CD8-positive, alpha-beta memory T cell (primary cell): ENCODE measurements around the gene DCTN2. TPM values are rescaled to one million over a fixed set of nuclear protein-coding genes. Genes with fewer than 3 reads are reported as not detected.

Experiments used
- CTCF ChIA-PET: fragments of 350-600 bp; sonication (Branson Sonifier 250); formaldehyde crosslinking; loops from one replicate; lab custom pipeline; 2021; ENCODE audit warnings: antibody characterized with exemption; lab: Charles Lee
- POLR2A ChIA-PET: fragments of 350-600 bp; sonication (Branson Sonifier 250); formaldehyde crosslinking; loops from one replicate; lab custom pipeline; 2021; ENCODE audit warnings: antibody characterized with exemption; lab: Charles Lee
- DNase-seq, 5 donors: peaks; one replicate each; pipeline versions ENCODE4 v3.0.0 to v3.0.0-alpha.2; 2020 to 2022; ENCODE audit warnings: mixed read lengths in 1 of 5
- H3K27ac ChIP-seq: one replicate; pipeline ENCODE4 v1.7.0; 2013; ENCODE audit warnings: low read depth, mild to moderate bottlenecking, low read length, moderate library complexity
- H3K27me3 ChIP-seq: 2 replicates; pipeline ENCODE4 v1.7.0; 2013; ENCODE audit warnings: low read length, mild to moderate bottlenecking; ENCODE audit not compliant: insufficient read depth, poor library complexity, severe bottlenecking
- H3K36me3 ChIP-seq: 2 replicates; pipeline ENCODE4 v1.7.0; 2013; ENCODE audit warnings: mild to moderate bottlenecking, low read length, moderate library complexity; ENCODE audit not compliant: insufficient read depth
- H3K4me1 ChIP-seq: 2 replicates; pipeline ENCODE4 v1.7.0; 2013; ENCODE audit warnings: mild to moderate bottlenecking, low read length, moderate library complexity; ENCODE audit not compliant: insufficient read depth
- H3K4me3 ChIP-seq: 2 replicates; pipeline ENCODE4 v1.7.0; 2013; ENCODE audit warnings: mild to moderate bottlenecking, low read length
- H3K9me3 ChIP-seq: 2 replicates; pipeline ENCODE4 v1.7.0; 2013; ENCODE audit warnings: mild to moderate bottlenecking, low read length
- H3K27ac Mint-ChIP-seq, 8 donors: one replicate each; pipeline ENCODE4 v1.8.0; 2020 to 2021; ENCODE audit warnings: mixed read lengths in 8 of 8, mild to moderate bottlenecking in 6 of 8, inconsistent platforms in 3 of 8, moderate library complexity in 3 of 8
- H3K27me3 Mint-ChIP-seq, 2 donors: one replicate each; pipeline ENCODE4 v1.8.0; 2020 to 2021; ENCODE audit warnings: mixed read lengths in 2 of 2, mild to moderate bottlenecking in 1 of 2, moderate library complexity in 1 of 2
- H3K36me3 Mint-ChIP-seq, 3 donors: one replicate each; pipeline ENCODE4 v1.8.0; 2020 to 2021; ENCODE audit warnings: mixed read lengths in 3 of 3, inconsistent platforms in 1 of 3, mild to moderate bottlenecking in 1 of 3
- H3K4me1 Mint-ChIP-seq, 3 donors: one replicate each; pipeline ENCODE4 v1.8.0; 2020 to 2021; ENCODE audit warnings: mixed read lengths in 3 of 3, inconsistent platforms in 1 of 3, mild to moderate bottlenecking in 1 of 3
- H3K4me3 Mint-ChIP-seq, 7 donors: one replicate each; pipeline ENCODE4 v1.8.0; 2020 to 2021; ENCODE audit warnings: mixed read lengths in 7 of 7, mild to moderate bottlenecking in 6 of 7, moderate library complexity in 4 of 7, inconsistent platforms in 2 of 7
- H3K9me3 Mint-ChIP-seq, 5 donors: one replicate each; pipeline ENCODE4 v1.8.0; 2020 to 2022; ENCODE audit warnings: mixed read lengths in 5 of 5, mild to moderate bottlenecking in 3 of 5, moderate library complexity in 2 of 5, inconsistent platforms in 1 of 5
- polyA plus RNA-seq: library from polyadenylated mRNA; unstranded; fragments of 300-500 nt; fragmentation: Illumina TruSeq; gene quantifications from one replicate; pipeline ENCODE4 v1.2.3, GENCODE V29; 2021
- total RNA-seq, 2 experiments: library from RNA; stranded (reverse); gene quantifications; one replicate each; pipeline ENCODE4 v1.2.3, GENCODE V29; 2021

DCTN2 gene
- total and polyA plus RNA-seq, 3 experiments from 2014 or later = 80.8 to 99.3 (median 98.7) TPM

GRCh38 chr12:57523706-57524614, 23.0 kb downstream of the DCTN2 start:
- peaks cover 0 to 61% (median 3%) of the 10 kb centered on the region in 3 donors for H3K36me3 Mint-ChIP-seq
- POLR2A ChIA-PET = interaction anchor here (0.5 to 1.5 kb wide), 5 partner anchors 11 to 829 kb away, joined by 3 to 7 read pairs (median 4); partner anchors contain the start of gene DCTN2
- Histone ChIP-seq H3K4me1 (peaks cover 43% of the 10 kb centered on the region), H3K27me3 (no peaks in the 10 kb centered on the region), H3K4me3 (peak overlapping the region; percentile 66), H3K27ac (peak overlapping the region; percentile 74), H3K36me3 (peaks cover 22% of the 10 kb centered on the region), H3K9me3 (no peaks in the 10 kb centered on the region)
- H3K27ac Mint-ChIP-seq = peak overlapping the region; percentile 87 to 100 (median 95)
- peaks cover 0 to 3% of the 10 kb centered on the region in 2 donors for H3K27me3 Mint-ChIP-seq
- H3K4me3 Mint-ChIP-seq = peak overlapping the region; percentile 87 to 96 (median 94)
- CTCF ChIA-PET = interaction anchor here (0.7 to 2.6 kb wide), 9 partner anchors 17 to 65 kb away, joined by 3 to 9 read pairs (median 4); partner anchors contain the start of gene GLI1
- peak in 1 of 5 donors; percentile 25 for DNase-seq
- peaks cover 0 to 4% (median 0%) of the 10 kb centered on the region in 5 donors for H3K9me3 Mint-ChIP-seq
- peaks cover 38 to 61% (median 41%) of the 10 kb centered on the region in 3 donors for H3K4me1 Mint-ChIP-seq

- H3K27ac ChIP-seq = peak overlapping the region; percentile 74
- H3K4me3 ChIP-seq = peak overlapping the region; percentile 66
- POLR2A ChIA-PET = interaction anchor here (0.5 to 1.5 kb wide), 4 partner anchors 12 to 828 kb away, joined by 4 to 7 read pairs (median 4); no protein-coding TSS in a partner anchor
- H3K27me3 ChIP-seq = no peaks in the 10 kb centered on the region
- H3K9me3 ChIP-seq = no peaks in the 10 kb centered on the region
- peak in 3 of 5 donors; percentile 46 to 69 (median 52) for DNase-seq
- Mint-ChIP-seq H3K27ac (peak overlapping the region; percentile 87 to 100 (median 96)), H3K4me3 (peak overlapping the region; percentile 87 to 98 (median 94)), H3K9me3 (peaks cover 0 to 4% (median 0%) of the 10 kb centered on the region in 5 donors), H3K27me3 (peaks cover 0 to 3% of the 10 kb centered on the region in 2 donors), H3K4me1 (peaks cover 46 to 69% (median 49%) of the 10 kb centered on the region in 3 donors), H3K36me3 (peaks cover 0 to 59% (median 7%) of the 10 kb centered on the region in 3 donors)
- H3K4me1 ChIP-seq = peaks cover 51% of the 10 kb centered on the region
- peaks cover 18% of the 10 kb centered on the region for H3K36me3 ChIP-seq
- CTCF ChIA-PET = interaction anchor here (1.0 to 2.6 kb wide), 6 partner anchors 18 to 61 kb away, joined by 3 to 9 read pairs (median 5); no protein-coding TSS in a partner anchor
Observed at GRCh38 chr12:57522887-57523705, 23.9 kb downstream of the DCTN2 start.

- Histone ChIP-seq H3K4me1 (peaks cover 54% of the 10 kb centered on the region), H3K9me3 (no peaks in the 10 kb centered on the region), H3K36me3 (peaks cover 13% of the 10 kb centered on the region), H3K27me3 (no peaks in the 10 kb centered on the region), H3K4me3 (peak within 1 kb of the TSS; percentile 74), H3K27ac (peak within 1 kb of the TSS; percentile 87)
- peak; percentile 89 to 95 (median 91) for DNase-seq
- Mint-ChIP-seq H3K4me3 (peak within 1 kb of the TSS; percentile 96 to 98 (median 97)), H3K36me3 (peaks cover 0 to 61% (median 7%) of the 10 kb centered on the region in 3 donors), H3K4me1 (peaks cover 52 to 73% (median 53%) of the 10 kb centered on the region in 3 donors), H3K27me3 (peaks cover 0 to 3% of the 10 kb centered on the region in 2 donors), H3K9me3 (peaks cover 0 to 4% (median 0%) of the 10 kb centered on the region in 5 donors), H3K27ac (peak within 1 kb of the TSS; percentile 97 to 100 (median 100))
- ChIA-PET CTCF (interaction anchor here (2.6 kb wide), 1 partner anchor 60 kb away, joined by 6 read pairs; no protein-coding TSS in a partner anchor), POLR2A (no interaction called here)
Observed at GRCh38 chr12:57522011-57522886, 24.7 kb downstream of the DCTN2 start, which contains the start of gene MBD6. MBD6 (plus strand) TSS chr12:57522824; CDS start chr12:57524304, 1,480 bp downstream.

- peak overlapping the region; percentile 93 to 100 (median 99) for H3K27ac Mint-ChIP-seq
- CTCF ChIA-PET = interaction anchor here (1.2 kb wide), 1 partner anchor 47 kb away, joined by 3 read pairs; no protein-coding TSS in a partner anchor
- H3K9me3 Mint-ChIP-seq = peaks cover 0 to 4% (median 0%) of the 10 kb centered on the region in 5 donors
- DNase-seq = peak in 2 of 5 donors; percentile 8 to 66
- Histone ChIP-seq H3K27ac (peak overlapping the region; percentile 87), H3K27me3 (no peaks in the 10 kb centered on the region), H3K4me3 (peak overlapping the region; percentile 74), H3K36me3 (peaks cover 16% of the 10 kb centered on the region), H3K4me1 (peaks cover 54% of the 10 kb centered on the region), H3K9me3 (no peaks in the 10 kb centered on the region)
- peak overlapping the region; percentile 96 to 98 (median 97) for H3K4me3 Mint-ChIP-seq
- peaks cover 0 to 62% (median 7%) of the 10 kb centered on the region in 3 donors for H3K36me3 Mint-ChIP-seq
- POLR2A ChIA-PET = interaction anchor here (1.3 to 2.6 kb wide), 3 partner anchors 42 to 219 kb away, joined by 5 to 19 read pairs (median 13); partner anchors contain the start of gene ARHGAP9
- peaks cover 0 to 3% of the 10 kb centered on the region in 2 donors for H3K27me3 Mint-ChIP-seq
- peaks cover 52 to 73% (median 53%) of the 10 kb centered on the region in 3 donors for H3K4me1 Mint-ChIP-seq
Observed at GRCh38 chr12:57521525-57522010, 25.4 kb downstream of the DCTN2 start.

- POLR2A ChIA-PET = interaction anchor here (0.6 to 2.6 kb wide), 6 partner anchors 15 to 221 kb away, joined by 3 to 19 read pairs (median 6); partner anchors contain the start of genes ARHGAP9 and DCTN2
Observed at GRCh38 chr12:57520053-57520818, 26.8 kb downstream of the DCTN2 start, which contains the start of gene DDIT3. DDIT3 (minus strand) TSS chr12:57520514; CDS start chr12:57517406, 3,108 bp downstream.

GRCh38 chr12:57519796-57520052, 27.3 kb downstream of the DCTN2 start:
- no peaks in the 10 kb centered on the region for H3K9me3 ChIP-seq
- Mint-ChIP-seq H3K9me3 (peaks cover 0 to 4% (median 0%) of the 10 kb centered on the region in 5 donors), H3K36me3 (peaks cover 0 to 65% (median 15%) of the 10 kb centered on the region in 3 donors), H3K27ac (peak overlapping the region; percentile 93 to 100 (median 99)), H3K4me3 (peak overlapping the region; percentile 96 to 100 (median 98)), H3K27me3 (peaks cover 0 to 3% of the 10 kb centered on the region in 2 donors), H3K4me1 (peaks cover 51 to 65% (median 52%) of the 10 kb centered on the region in 3 donors)
- peaks cover 33% of the 10 kb centered on the region for H3K36me3 ChIP-seq
- H3K27me3 ChIP-seq = no peaks in the 10 kb centered on the region
- peaks cover 50% of the 10 kb centered on the region for H3K4me1 ChIP-seq
- CTCF ChIA-PET = interaction anchor here (1.6 to 2.3 kb wide), 3 partner anchors 43 to 61 kb away, joined by 6 to 12 read pairs (median 6); partner anchors contain the start of gene GLI1
- POLR2A ChIA-PET = interaction anchor here (0.6 to 2.6 kb wide), 4 partner anchors 14 to 43 kb away, joined by 3 to 19 read pairs (median 10); partner anchors contain the start of gene ARHGAP9
- peak overlapping the region; percentile 99 for H3K27ac ChIP-seq
- peak overlapping the region; percentile 87 for H3K4me3 ChIP-seq
- no peak for DNase-seq

More at GRCh38 chr12:57520053-57520818, 26.8 kb downstream of the DCTN2 start, which contains the start of gene DDIT3:
- H3K27ac ChIP-seq = peak within 1 kb of the TSS; percentile 99
- peak; percentile 99 to 100 (median 100) for DNase-seq
- peaks cover 54% of the 10 kb centered on the region for H3K4me1 ChIP-seq
- peaks cover 52 to 70% (median 53%) of the 10 kb centered on the region in 3 donors for H3K4me1 Mint-ChIP-seq
- H3K9me3 Mint-ChIP-seq = peaks cover 0 to 4% (median 0%) of the 10 kb centered on the region in 5 donors
- H3K27me3 ChIP-seq = no peaks in the 10 kb centered on the region
- H3K4me3 ChIP-seq = peak within 1 kb of the TSS; percentile 87
- CTCF ChIA-PET = interaction anchor here (1.2 to 2.3 kb wide), 5 partner anchors 43 to 61 kb away, joined by 3 to 12 read pairs (median 6); partner anchors contain the start of gene GLI1
- peaks cover 28% of the 10 kb centered on the region for H3K36me3 ChIP-seq
- peaks cover 0 to 3% of the 10 kb centered on the region in 2 donors for H3K27me3 Mint-ChIP-seq
- H3K4me3 Mint-ChIP-seq = peak within 1 kb of the TSS; percentile 96 to 100 (median 98)
- peaks cover 0 to 64% (median 15%) of the 10 kb centered on the region in 3 donors for H3K36me3 Mint-ChIP-seq
- peak within 1 kb of the TSS; percentile 93 to 100 (median 99) for H3K27ac Mint-ChIP-seq
- no peaks in the 10 kb centered on the region for H3K9me3 ChIP-seq
